Body of pancreas (tissue), 4 donors: Measurements from ENCODE around the gene PHACTR3. TPM values are rescaled to one million over a fixed set of nuclear protein-coding genes. Genes with fewer than 3 reads are reported as not detected.

Source experiments
- ATAC-seq: fragments of 150-250 bp; one replicate; pipeline ENCODE4 v1.9.1; 2016
- DNase-seq, 4 donors: peaks; one replicate each; pipeline ENCODE4 v3.0.0-alpha.2; 2019
- H3K27ac ChIP-seq, 4 donors: fragments of 200-600 bp; sonication (generic); 1 replicate in 3 of 4; 2 replicates in 1 of 4; pipeline versions ENCODE4 v1.5.1 to v1.6.1; 2016 to 2019; ENCODE audit warnings: mild to moderate bottlenecking in 1 of 4, mixed read lengths in 1 of 4, moderate library complexity in 1 of 4
- H3K27me3 ChIP-seq, 2 donors: fragments of 200-600 bp; sonication (generic); one replicate each; pipeline ENCODE4 v1.6.0; 2016; ENCODE audit warnings: mild to moderate bottlenecking in 1 of 2
- H3K36me3 ChIP-seq, 2 donors: fragments of 200-600 bp; sonication (generic); replicated peaks in 1 of 2; 2 replicates each; pipeline ENCODE4 v1.5.1; 2016; ENCODE audit warnings: low read depth in 2 of 2; ENCODE audit not compliant: insufficient read depth in 1 of 2
- H3K4me1 ChIP-seq: fragments of 200-600 bp; sonication (generic); one replicate; pipeline ENCODE4 v1.6.0; 2016
- H3K4me3 ChIP-seq, 2 donors: fragments of 200-600 bp; sonication (generic); 1 replicate in 1 of 2; 2 replicates in 1 of 2; pipeline ENCODE4 v1.5.1; 2016 to 2019
- H3K9me3 ChIP-seq, 3 donors: fragments of 200-600 bp; sonication (generic); 1 replicate in 2 of 3; 2 replicates in 1 of 3; pipeline ENCODE4 v1.5.1; 2016
- POLR2A ChIP-seq, 3 donors: fragments of 450-650 bp; IDR thresholded peaks; one replicate each; pipeline ENCODE4 v1.6.1; 2016; ENCODE audit warnings: antibody characterized with exemption in 3 of 3, mild to moderate bottlenecking in 2 of 3
- WGBS, 2 donors: methylation state at CpG; one replicate each; pipeline ENCODE4 v1.1.5; 2017; 5-methylcytosine and 5-hydroxymethylcytosine counted together
- intact Hi-C: fragments of 100-400 bp; cut with DNase I; formaldehyde crosslinking; loops from one replicate; pipeline ENCODE4 v1.15.1; 2023
- total RNA-seq, 2 donors: library from RNA; depleted of rRNA; stranded (reverse); fragments of >200 nt; gene quantifications; one replicate each; pipeline ENCODE4 v1.1.0, GENCODE V29; 2016
- TF ChIP-seq, protein P1 (sequence below), 7 experiments: fragments of 450-650 bp in 4 of 7; fragments of 200-600 bp in 3 of 7; sonication (generic) in 3 of 7; IDR thresholded peaks; one replicate each; pipeline ENCODE4 v1.5.1; 2016 to 2019; ENCODE audit warnings: antibody characterized with exemption in 7 of 7

PHACTR3 gene
- total RNA-seq, 2 donors from 2014 or later: 0.52 to 0.66 TPM

DNA sequence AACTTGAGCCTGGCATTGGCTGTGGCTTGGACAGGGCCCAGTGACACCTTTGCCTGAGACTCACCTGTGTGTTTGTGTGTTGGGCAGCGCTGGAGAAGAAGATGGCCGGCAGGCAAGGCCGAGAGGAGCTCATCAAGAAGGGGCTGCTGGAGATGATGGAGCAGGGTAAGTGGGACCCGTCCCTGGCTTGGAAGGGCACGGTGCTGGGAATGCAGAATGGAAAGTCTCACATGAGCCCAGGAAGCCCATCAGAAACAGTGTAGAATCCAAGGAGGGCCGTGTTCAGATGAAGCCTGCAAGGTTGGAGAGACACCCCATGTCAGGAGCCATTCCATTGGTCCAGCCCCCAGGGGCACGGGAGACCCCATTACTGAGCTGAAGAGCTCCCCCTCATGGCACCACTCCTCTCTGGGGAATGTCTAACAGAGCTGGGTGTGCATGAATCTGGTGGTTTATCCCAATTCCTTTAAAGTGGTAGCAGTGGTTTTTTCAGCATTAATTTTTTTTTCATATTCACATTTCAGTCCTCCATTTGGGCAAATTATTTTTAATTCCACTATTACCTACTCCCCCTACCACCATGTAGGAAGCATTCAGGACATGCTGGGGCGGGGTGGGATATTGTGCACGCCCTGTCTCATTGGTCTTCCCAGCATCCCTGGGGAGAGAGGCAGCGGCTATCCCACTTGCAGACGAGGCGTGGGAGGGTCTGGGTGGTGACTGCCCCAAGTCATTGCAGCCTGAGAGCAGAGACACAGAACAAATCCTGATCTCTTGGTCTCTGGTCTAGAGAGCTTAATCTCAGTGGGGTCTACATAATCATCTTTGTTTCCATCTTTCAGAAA, 143.6 kb downstream of the PHACTR3 start:
- Histone ChIP-seq H3K27ac (no peak overlapping the region), H3K9me3 (no peaks in the 10 kb centered on the region), H3K4me3 (no peak overlapping the region), H3K27me3 (no peaks in the 10 kb centered on the region), H3K36me3 (no peaks in the 10 kb centered on the region), H3K4me1 (no peaks in the 10 kb centered on the region)
- WGBS, 2 donors: 57 to 73% methylated on average over 12 of the region's 12 CpGs
- no peak for TF ChIP-seq POLR2A (IDR thresholded peaks at IDR 0.05)
- TF ChIP-seq, protein P1, sequence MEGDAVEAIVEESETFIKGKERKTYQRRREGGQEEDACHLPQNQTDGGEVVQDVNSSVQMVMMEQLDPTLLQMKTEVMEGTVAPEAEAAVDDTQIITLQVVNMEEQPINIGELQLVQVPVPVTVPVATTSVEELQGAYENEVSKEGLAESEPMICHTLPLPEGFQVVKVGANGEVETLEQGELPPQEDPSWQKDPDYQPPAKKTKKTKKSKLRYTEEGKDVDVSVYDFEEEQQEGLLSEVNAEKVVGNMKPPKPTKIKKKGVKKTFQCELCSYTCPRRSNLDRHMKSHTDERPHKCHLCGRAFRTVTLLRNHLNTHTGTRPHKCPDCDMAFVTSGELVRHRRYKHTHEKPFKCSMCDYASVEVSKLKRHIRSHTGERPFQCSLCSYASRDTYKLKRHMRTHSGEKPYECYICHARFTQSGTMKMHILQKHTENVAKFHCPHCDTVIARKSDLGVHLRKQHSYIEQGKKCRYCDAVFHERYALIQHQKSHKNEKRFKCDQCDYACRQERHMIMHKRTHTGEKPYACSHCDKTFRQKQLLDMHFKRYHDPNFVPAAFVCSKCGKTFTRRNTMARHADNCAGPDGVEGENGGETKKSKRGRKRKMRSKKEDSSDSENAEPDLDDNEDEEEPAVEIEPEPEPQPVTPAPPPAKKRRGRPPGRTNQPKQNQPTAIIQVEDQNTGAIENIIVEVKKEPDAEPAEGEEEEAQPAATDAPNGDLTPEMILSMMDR (IDR thresholded peaks at IDR 0.05): no peak
- DNase-seq (no peak), ATAC-seq (no peak)
- intact Hi-C loops: no loop called here

DNA sequence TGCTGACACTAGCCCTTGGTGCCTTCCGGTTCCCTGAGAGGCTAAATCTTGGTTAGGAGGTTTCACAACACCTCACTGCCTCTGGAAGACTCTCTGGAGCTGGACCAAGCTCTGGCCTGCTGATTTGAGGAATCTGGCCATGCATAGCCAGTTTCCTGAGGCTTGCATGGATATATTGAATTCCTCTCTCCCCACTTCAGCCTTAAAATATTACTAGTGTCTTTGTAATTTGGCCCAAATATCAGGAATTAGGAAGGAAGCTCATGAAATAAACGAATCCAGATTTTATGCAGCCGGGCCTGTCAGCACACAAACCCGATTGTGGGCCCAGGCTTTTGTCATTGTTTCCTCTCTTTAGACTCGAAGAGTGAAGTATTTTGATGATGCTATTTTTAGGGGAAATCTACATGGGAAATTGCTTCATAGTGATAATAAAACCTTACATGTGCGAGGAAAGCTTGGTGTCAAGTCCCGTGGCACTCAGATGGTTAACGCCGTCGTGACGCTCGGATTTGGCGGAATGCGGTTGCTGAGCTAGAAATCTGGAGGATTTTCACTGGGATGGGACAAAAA, 144.4 kb downstream of the PHACTR3 start:
- WGBS, 2 donors: 64 to 65% methylated on average over 14 of the region's 14 CpGs
- no peaks in the 10 kb centered on the region for H3K4me1 ChIP-seq
- intact Hi-C loops: no loop called here
- H3K27me3 ChIP-seq: peaks cover 0 to under 1% of the 10 kb centered on the region in 2 donors
- TF ChIP-seq, protein P1 (IDR thresholded peaks at IDR 0.05): no peak
- no peak for TF ChIP-seq POLR2A (IDR thresholded peaks at IDR 0.05)
- H3K36me3 ChIP-seq: no peaks in the 10 kb centered on the region
- H3K27ac ChIP-seq: no peak overlapping the region
- H3K4me3 ChIP-seq: no peak overlapping the region
- peak in 3 of 4 donors; percentile 26 to 40 (median 30) for DNase-seq
- ATAC-seq: peak; percentile 47
- H3K9me3 ChIP-seq: no peaks in the 10 kb centered on the region

DNA sequence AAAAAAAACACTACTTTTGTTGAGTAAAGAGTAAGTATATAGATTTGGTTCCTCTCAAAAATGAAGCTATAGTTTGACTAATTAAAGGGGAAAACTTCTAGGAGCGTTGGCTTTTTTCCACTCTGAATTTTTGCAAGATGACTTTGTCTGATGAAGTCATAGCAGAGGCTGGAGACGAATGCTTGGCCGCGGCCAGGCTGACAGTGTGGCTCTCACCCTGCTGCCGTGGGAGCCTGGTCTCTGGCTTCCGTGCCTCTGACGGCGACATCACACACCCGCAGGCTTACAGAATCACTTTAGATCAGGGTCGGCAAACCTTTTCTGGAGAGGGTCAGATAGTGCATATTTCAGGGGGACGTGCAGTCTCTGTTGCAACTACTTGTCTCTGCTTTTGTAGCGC, 145.0 kb downstream of the PHACTR3 start:
- no peak overlapping the region for H3K4me3 ChIP-seq
- no peak for TF ChIP-seq POLR2A (IDR thresholded peaks at IDR 0.05)
- H3K4me1 ChIP-seq: no peaks in the 10 kb centered on the region
- H3K9me3 ChIP-seq: no peaks in the 10 kb centered on the region
- 60 to 65% methylated on average over 11 to 12 of the region's 12 CpGs for WGBS, 2 donors
- H3K27me3 ChIP-seq: peaks cover 0 to 6% of the 10 kb centered on the region in 2 donors
- intact Hi-C loops: no loop called here
- ATAC-seq (no peak), DNase-seq (peak in 1 of 4 donors; percentile 24)
- H3K36me3 ChIP-seq: no peaks in the 10 kb centered on the region
- H3K27ac ChIP-seq: no peak overlapping the region

DNA sequence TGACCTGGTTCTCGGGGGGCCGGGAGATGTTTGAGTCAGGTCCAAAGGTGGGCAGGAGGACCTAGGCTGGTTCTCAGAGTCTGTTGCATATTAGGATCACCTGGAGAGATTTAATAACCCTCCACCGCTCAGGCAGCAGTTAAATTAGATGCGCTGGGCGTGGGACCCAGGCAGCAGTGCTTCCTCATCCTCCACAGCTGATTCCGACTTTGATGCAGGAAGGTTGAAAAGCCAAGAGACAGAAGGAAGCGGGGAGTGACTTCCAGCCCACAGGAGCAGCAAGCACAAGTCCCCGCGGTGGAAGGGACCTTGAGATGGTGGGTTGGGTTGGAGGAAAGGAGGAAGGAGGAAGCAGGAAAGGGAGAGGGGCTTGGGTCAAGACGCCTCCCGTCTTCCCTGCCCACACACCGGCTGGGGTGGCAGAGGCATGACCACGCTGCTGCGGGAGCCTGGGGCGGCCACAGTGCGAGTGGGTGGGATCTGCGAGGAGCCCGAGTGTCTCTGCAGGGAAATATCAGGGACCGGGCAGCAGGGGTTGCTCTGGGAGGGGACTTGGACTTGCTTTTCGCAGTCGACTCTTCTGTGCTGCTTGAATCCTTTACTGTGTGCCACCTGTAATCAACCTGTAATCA, 146.0 kb downstream of the PHACTR3 start:
- intact Hi-C loops: no loop called here
- H3K9me3 ChIP-seq: no peaks in the 10 kb centered on the region
- ATAC-seq: no peak
- H3K4me3 ChIP-seq: no peak overlapping the region
- H3K27me3 ChIP-seq: peaks cover 0 to 7% of the 10 kb centered on the region in 2 donors
- H3K36me3 ChIP-seq: no peaks in the 10 kb centered on the region
- TF ChIP-seq POLR2A (IDR thresholded peaks at IDR 0.05): no peak
- TF ChIP-seq, protein P1 (IDR thresholded peaks at IDR 0.05): no peak
- no peak overlapping the region for H3K27ac ChIP-seq
- WGBS, 2 donors: 46 to 57% methylated on average over 17 to 21 of the region's 21 CpGs
- DNase-seq: no peak
- no peaks in the 10 kb centered on the region for H3K4me1 ChIP-seq

DNA sequence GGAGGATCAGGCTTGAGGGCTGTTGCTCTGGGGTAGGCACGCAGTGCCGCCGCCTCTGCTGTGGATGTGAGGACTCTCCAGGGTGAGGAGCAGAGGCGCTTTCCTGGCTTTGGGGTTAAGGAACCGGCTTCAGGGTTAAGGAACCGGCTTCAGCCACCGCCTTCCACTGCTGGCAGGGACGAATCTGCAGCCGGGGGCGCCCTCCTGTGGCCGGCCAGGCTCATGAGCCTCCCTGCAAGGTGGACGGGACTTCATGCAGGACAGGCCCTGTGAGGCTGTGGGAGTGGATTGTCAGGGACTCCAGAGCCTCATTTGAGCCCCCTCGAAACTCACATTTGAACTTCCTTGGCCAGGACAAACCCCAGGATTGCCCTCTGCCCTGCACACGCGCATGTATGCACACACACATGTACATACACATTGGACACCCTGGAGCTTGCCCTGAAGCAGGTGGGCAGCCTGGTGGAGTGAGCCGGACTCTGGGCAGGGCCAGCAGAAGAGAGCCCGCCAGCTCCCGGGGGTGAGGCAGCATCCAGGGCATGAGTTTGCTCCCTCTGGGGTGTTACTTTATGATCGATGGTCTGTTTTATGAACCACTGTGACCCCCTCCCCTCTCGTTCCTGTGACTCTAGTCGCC, 146.9 kb downstream of the PHACTR3 start:
- intact Hi-C loops: no loop called here
- DNase-seq (peak; percentile 55 to 72 (median 64)), ATAC-seq (peak; percentile 51)
- H3K27ac ChIP-seq: no peak overlapping the region
- H3K4me1 ChIP-seq: no peaks in the 10 kb centered on the region
- WGBS, 2 donors: 19 to 23% methylated on average over 18 to 21 of the region's 21 CpGs
- peaks cover 0 to 12% of the 10 kb centered on the region in 2 donors for H3K27me3 ChIP-seq
- no peaks in the 10 kb centered on the region for H3K9me3 ChIP-seq
- H3K4me3 ChIP-seq: no peak overlapping the region
- H3K36me3 ChIP-seq: no peaks in the 10 kb centered on the region
- TF ChIP-seq POLR2A (IDR thresholded peaks at IDR 0.05): no peak
- TF ChIP-seq, protein P1 (IDR thresholded peaks at IDR 0.05): peak; percentile 43 to 65 (median 54)
